OCI-LY7 (cell line): ENCODE results near the gene PHLDB1.

Experiments used
- CTCF ChIP-seq: fragments of 200-600 bp; sonication (generic); conservative IDR thresholded peaks from 2 replicates; pipeline ENCODE4 v1.5.1; 2014; ENCODE audit warnings: mild to moderate bottlenecking, antibody characterized with exemption, low read length, moderate library complexity, mixed read lengths
- EZH2phosphoT487 ChIP-seq: fragments of 200-600 bp; sonication (generic); IDR thresholded peaks from 2 replicates; pipeline ENCODE4 v1.6.1; 2018; ENCODE audit warnings: low read depth, borderline replicate concordance, mild to moderate bottlenecking, mixed run types, antibody characterized with exemption, low read length, moderate library complexity, mixed read lengths

GRCh38 chr11:118653684-118654390, 46.4 kb downstream of the PHLDB1 start:
- TF ChIP-seq CTCF (no peak), EZH2phosphoT487 (no peak)
